ENCODE results near the gene METTL16.

Gene METTL16

GRCh38 chr17:2423271-2423670, 88.4 kb downstream of the METTL16 start:
- no peak overlapping the region for H2AFZ ChIP-seq (ENCODE audit: insufficient read depth, low read length, poor library complexity)
- H3K4ac ChIP-seq (ENCODE audit: low read depth, low read length): no peak overlapping the region
- no peak overlapping the region for H2BK120ac ChIP-seq (ENCODE audit: insufficient read depth, low read length, poor library complexity)
- no peak overlapping the region for H3K4me3 ChIP-seq (ENCODE audit: low read depth, low read length)
- no peak overlapping the region for H3K23ac ChIP-seq (ENCODE audit: low read length)
- H3K4me1 ChIP-seq (ENCODE audit: control insufficient read depth in 1 of 2, insufficient read depth in 2 of 2, low read length in 2 of 2): no peaks in the 10 kb centered on the region
- peaks cover 23 to 24% of the 10 kb centered on the region in 2 experiments for H3K36me3 ChIP-seq (ENCODE audit: control insufficient read depth in 1 of 2, insufficient read depth in 2 of 2, low read length in 2 of 2)
- no peak overlapping the region for H3K14ac ChIP-seq (ENCODE audit: low read length)
- H3K79me1 ChIP-seq (ENCODE audit: low read length): no peaks in the 10 kb centered on the region
- no peak overlapping the region for H4K91ac ChIP-seq (ENCODE audit: low read depth, low read length)
- WGBS (ENCODE audit: extremely low coverage, insufficient coverage, insufficient read length): no CpG with 5 or more reads among the region's 6 CpGs
- H3K27me3 ChIP-seq (ENCODE audit: insufficient read depth, low read length): no peaks in the 10 kb centered on the region
- H3K18ac ChIP-seq (ENCODE audit: low read length): no peak overlapping the region
- H2BK5ac ChIP-seq (ENCODE audit: low read depth, low read length, poor library complexity): no peak overlapping the region
- no peak overlapping the region for H4K12ac ChIP-seq (ENCODE audit: low read depth, low read length)
- no peaks in the 10 kb centered on the region for H3K9me3 ChIP-seq (ENCODE audit: insufficient read depth, low read depth, low read length)
- H2BK12ac ChIP-seq (ENCODE audit: low read length): no peak overlapping the region
- H3K79me2 ChIP-seq (ENCODE audit: control insufficient read depth, insufficient read depth, low read length, poor library complexity): no peaks in the 10 kb centered on the region
- no peak overlapping the region for H3K9ac ChIP-seq (ENCODE audit: low read length)
- H4K8ac ChIP-seq (ENCODE audit: low read depth, low read length): no peak overlapping the region
- DNase-seq: no peak
- H3K4me2 ChIP-seq (ENCODE audit: low read length): no peak overlapping the region
- H2AK5ac ChIP-seq (ENCODE audit: low read length): no peak overlapping the region
- H3K27ac ChIP-seq (ENCODE audit: low read depth, low read length): no peak overlapping the region

DNA sequence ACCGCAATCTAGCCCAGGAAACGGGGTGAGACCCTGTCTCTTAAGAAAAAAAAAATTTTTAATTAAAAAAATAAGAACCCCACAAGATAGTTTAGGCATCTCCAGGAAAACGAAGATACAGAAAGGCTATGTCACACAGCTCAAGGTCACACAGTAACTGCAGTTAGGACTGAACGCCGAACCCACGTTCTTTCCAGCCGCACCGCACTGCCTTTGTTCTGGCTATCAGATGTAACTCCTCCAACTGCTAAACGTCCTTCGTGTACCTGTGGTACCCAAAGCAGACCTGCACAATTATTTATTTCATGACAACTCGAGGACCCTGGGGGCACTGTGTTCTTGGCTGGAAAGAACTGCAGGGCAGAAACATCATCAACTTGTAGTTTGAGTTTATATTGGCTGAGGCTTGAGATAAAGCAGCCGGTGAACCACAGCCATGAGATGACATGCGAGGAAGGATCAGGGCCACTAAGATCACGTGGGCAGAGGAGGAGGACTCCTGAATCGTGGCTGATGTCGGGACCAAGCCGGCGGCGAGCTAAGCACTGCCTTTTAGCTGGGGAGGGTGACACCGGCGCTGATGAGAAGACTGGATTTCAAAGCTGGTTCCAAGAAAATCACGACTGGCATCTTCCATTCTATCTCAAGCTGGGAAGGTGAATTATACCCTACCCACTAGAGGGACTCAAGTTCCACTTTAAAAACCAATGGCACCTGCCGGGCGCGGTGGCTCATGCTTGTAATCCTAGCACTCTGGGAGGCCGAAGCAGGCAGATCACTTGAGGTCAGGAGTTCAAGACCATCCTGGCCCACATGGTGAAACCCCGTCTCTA, 90.2 kb downstream of the METTL16 start:
- DNase-seq: peak in 1 of 2 donors; percentile 62

DNA sequence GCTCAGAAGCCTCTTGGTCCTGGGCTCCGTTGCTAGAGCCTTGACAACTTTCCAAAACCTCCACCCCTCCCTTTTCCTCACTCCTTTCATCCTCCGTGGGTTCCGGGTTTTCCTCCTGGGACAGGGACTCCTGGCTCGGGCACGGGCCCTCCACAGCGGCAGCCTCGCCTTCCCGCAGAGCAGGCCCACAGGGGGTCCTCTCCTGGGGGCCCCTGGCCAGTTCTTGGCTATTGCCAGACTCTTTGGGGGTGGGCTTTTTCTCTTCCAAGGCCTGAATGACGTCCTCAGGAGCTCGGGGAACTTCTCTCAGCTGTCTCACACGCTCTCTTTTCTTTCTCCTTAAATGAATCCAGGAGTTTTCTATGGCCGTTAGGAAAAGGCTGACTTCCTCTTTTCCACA, 91.5 kb downstream of the METTL16 start:
- peaks cover 24 to 28% of the 10 kb centered on the region in 2 experiments for H3K36me3 ChIP-seq (ENCODE audit: control insufficient read depth in 1 of 2, insufficient read depth in 2 of 2, low read length in 2 of 2)
- H3K9me3 ChIP-seq (ENCODE audit: insufficient read depth, low read depth, low read length): no peaks in the 10 kb centered on the region
- H2BK120ac ChIP-seq (ENCODE audit: insufficient read depth, low read length, poor library complexity): no peak overlapping the region
- no peak overlapping the region for H4K91ac ChIP-seq (ENCODE audit: low read depth, low read length)
- H3K23ac ChIP-seq (ENCODE audit: low read length): no peak overlapping the region
- no peak overlapping the region for H2BK12ac ChIP-seq (ENCODE audit: low read length)
- H3K27ac ChIP-seq (ENCODE audit: low read depth, low read length): no peak overlapping the region
- H3K79me1 ChIP-seq (ENCODE audit: low read length): no peaks in the 10 kb centered on the region
- no peak overlapping the region for H2AK5ac ChIP-seq (ENCODE audit: low read length)
- no peaks in the 10 kb centered on the region for H3K4me1 ChIP-seq (ENCODE audit: control insufficient read depth in 1 of 2, insufficient read depth in 2 of 2, low read length in 2 of 2)
- H2AFZ ChIP-seq (ENCODE audit: insufficient read depth, low read length, poor library complexity): no peak overlapping the region
- H3K79me2 ChIP-seq (ENCODE audit: control insufficient read depth, insufficient read depth, low read length, poor library complexity): no peaks in the 10 kb centered on the region
- no peak overlapping the region for H3K4me3 ChIP-seq (ENCODE audit: low read depth, low read length)
- H3K9ac ChIP-seq (ENCODE audit: low read length): no peak overlapping the region
- DNase-seq: no peak
- no peak overlapping the region for H2BK5ac ChIP-seq (ENCODE audit: low read depth, low read length, poor library complexity)
- H3K4ac ChIP-seq (ENCODE audit: low read depth, low read length): no peak overlapping the region
- H3K27me3 ChIP-seq (ENCODE audit: insufficient read depth, low read length): no peaks in the 10 kb centered on the region
- H3K14ac ChIP-seq (ENCODE audit: low read length): no peak overlapping the region
- H3K18ac ChIP-seq (ENCODE audit: low read length): no peak overlapping the region
- no peak overlapping the region for H4K8ac ChIP-seq (ENCODE audit: low read depth, low read length)
- H3K4me2 ChIP-seq (ENCODE audit: low read length): no peak overlapping the region
- H4K12ac ChIP-seq (ENCODE audit: low read depth, low read length): no peak overlapping the region
- no CpG with 5 or more reads among the region's 12 CpGs for WGBS (ENCODE audit: extremely low coverage, insufficient coverage, insufficient read length)

More for the DNA sequence above, 90.2 kb downstream of the METTL16 start:
- H2AK5ac ChIP-seq (ENCODE audit: low read length): no peak overlapping the region
- no peak overlapping the region for H3K27ac ChIP-seq (ENCODE audit: low read depth, low read length)
- no peak overlapping the region for H3K23ac ChIP-seq (ENCODE audit: low read length)
- no peak overlapping the region for H3K18ac ChIP-seq (ENCODE audit: low read length)
- H3K4me1 ChIP-seq (ENCODE audit: control insufficient read depth in 1 of 2, insufficient read depth in 2 of 2, low read length in 2 of 2): no peaks in the 10 kb centered on the region
- peaks cover 22 to 27% of the 10 kb centered on the region in 2 experiments for H3K36me3 ChIP-seq (ENCODE audit: control insufficient read depth in 1 of 2, insufficient read depth in 2 of 2, low read length in 2 of 2)
- H3K4ac ChIP-seq (ENCODE audit: low read depth, low read length): no peak overlapping the region
- H2BK5ac ChIP-seq (ENCODE audit: low read depth, low read length, poor library complexity): no peak overlapping the region
- no peak overlapping the region for H3K4me2 ChIP-seq (ENCODE audit: low read length)
- no CpG with 5 or more reads among the region's 27 CpGs for WGBS (ENCODE audit: extremely low coverage, insufficient coverage, insufficient read length)
- H3K79me2 ChIP-seq (ENCODE audit: control insufficient read depth, insufficient read depth, low read length, poor library complexity): no peaks in the 10 kb centered on the region
- no peak overlapping the region for H4K8ac ChIP-seq (ENCODE audit: low read depth, low read length)
- no peaks in the 10 kb centered on the region for H3K27me3 ChIP-seq (ENCODE audit: insufficient read depth, low read length)
- H2BK12ac ChIP-seq (ENCODE audit: low read length): no peak overlapping the region
- H3K79me1 ChIP-seq (ENCODE audit: low read length): no peaks in the 10 kb centered on the region
- H3K4me3 ChIP-seq (ENCODE audit: low read depth, low read length): no peak overlapping the region
- H3K14ac ChIP-seq (ENCODE audit: low read length): no peak overlapping the region
- no peak overlapping the region for H2BK120ac ChIP-seq (ENCODE audit: insufficient read depth, low read length, poor library complexity)
- no peaks in the 10 kb centered on the region for H3K9me3 ChIP-seq (ENCODE audit: insufficient read depth, low read depth, low read length)
- H2AFZ ChIP-seq (ENCODE audit: insufficient read depth, low read length, poor library complexity): no peak overlapping the region
- no peak overlapping the region for H4K12ac ChIP-seq (ENCODE audit: low read depth, low read length)
- no peak overlapping the region for H4K91ac ChIP-seq (ENCODE audit: low read depth, low read length)
- H3K9ac ChIP-seq (ENCODE audit: low read length): no peak overlapping the region

DNA sequence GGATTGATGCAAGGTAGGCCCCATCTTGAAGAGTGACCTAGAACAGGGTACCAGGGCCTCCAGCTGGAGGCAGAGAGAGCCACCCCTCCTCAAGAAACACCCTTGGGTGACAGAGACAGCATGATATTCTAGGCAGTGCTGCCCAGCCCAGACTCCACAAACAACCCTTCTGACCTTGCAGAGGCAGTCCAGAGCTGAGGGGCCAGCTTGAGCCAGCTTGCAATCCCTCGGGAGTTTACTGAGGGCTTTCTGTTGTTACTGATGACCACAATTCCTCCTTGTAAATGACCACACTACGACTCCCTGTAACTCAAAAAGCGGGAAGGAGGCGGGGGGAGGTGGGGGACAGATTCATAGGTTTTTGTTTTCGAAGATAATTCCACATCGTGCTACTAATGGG, 92.2 kb downstream of the METTL16 start:
- Histone ChIP-seq H2BK12ac (ENCODE audit: low read length) (no peak overlapping the region), H3K4me3 (ENCODE audit: low read depth, low read length) (no peak overlapping the region), H3K4me2 (ENCODE audit: low read length) (no peak overlapping the region), H3K9me3 (ENCODE audit: insufficient read depth, low read depth, low read length) (no peaks in the 10 kb centered on the region), H3K14ac (ENCODE audit: low read length) (no peak overlapping the region), H4K12ac (ENCODE audit: low read depth, low read length) (no peak overlapping the region), H3K18ac (ENCODE audit: low read length) (no peak overlapping the region), H4K8ac (ENCODE audit: low read depth, low read length) (no peak overlapping the region), H4K91ac (ENCODE audit: low read depth, low read length) (no peak overlapping the region), H3K4me1 (ENCODE audit: control insufficient read depth in 1 of 2, insufficient read depth in 2 of 2, low read length in 2 of 2) (no peaks in the 10 kb centered on the region), H3K79me2 (ENCODE audit: control insufficient read depth, insufficient read depth, low read length, poor library complexity) (no peaks in the 10 kb centered on the region), H3K36me3 (ENCODE audit: control insufficient read depth in 1 of 2, insufficient read depth in 2 of 2, low read length in 2 of 2) (peaks cover 31 to 33% of the 10 kb centered on the region in 2 experiments), H3K9ac (ENCODE audit: low read length) (no peak overlapping the region), H3K27ac (ENCODE audit: low read depth, low read length) (no peak overlapping the region), H3K79me1 (ENCODE audit: low read length) (no peaks in the 10 kb centered on the region), H3K4ac (ENCODE audit: low read depth, low read length) (no peak overlapping the region), H2BK5ac (ENCODE audit: low read depth, low read length, poor library complexity) (no peak overlapping the region), H3K27me3 (ENCODE audit: insufficient read depth, low read length) (no peaks in the 10 kb centered on the region), H2AK5ac (ENCODE audit: low read length) (no peak overlapping the region), H2BK120ac (ENCODE audit: insufficient read depth, low read length, poor library complexity) (no peak overlapping the region), H3K23ac (ENCODE audit: low read length) (no peak overlapping the region), H2AFZ (ENCODE audit: insufficient read depth, low read length, poor library complexity) (no peak overlapping the region)
- no peak for DNase-seq
- no CpG with 5 or more reads among the region's 6 CpGs for WGBS (ENCODE audit: extremely low coverage, insufficient coverage, insufficient read length)
